Measurements from ENCODE around the gene IL1RL2.

Gene IL1RL2

GRCh38 chr2:102186791-102187495 lies at the start of gene IL1RL2:
IL1RL2 (plus strand) TSS chr2:102187023; CDS start chr2:102187868, 845 bp downstream.
- FAIRE-seq, result no peak

DNA sequence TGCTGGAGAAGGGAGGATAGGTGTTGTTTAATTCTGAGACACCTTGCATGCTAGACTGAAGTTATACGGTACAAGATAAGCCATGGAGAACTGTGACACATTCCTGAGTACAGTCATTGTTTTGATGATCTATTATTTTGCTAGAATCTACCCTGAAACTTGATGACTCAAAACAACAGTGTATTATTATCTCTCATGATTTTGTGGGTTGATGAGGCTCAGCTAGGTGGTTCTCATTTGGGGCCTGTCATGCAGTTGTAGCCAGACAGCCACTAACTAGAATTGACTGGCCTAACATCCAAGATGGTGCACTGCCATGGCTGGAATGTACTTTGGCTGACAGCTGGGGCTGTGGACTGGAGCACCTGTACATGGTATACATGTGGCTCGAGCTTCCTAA lies 49.7 kb upstream of the IL1RL2 start:
- FAIRE-seq, result no peak

- FAIRE-seq, result no peak
Observed at GRCh38 chr2:102138331-102138730, 48.5 kb upstream of the IL1RL2 start.

- no peak for FAIRE-seq
Observed at GRCh38 chr2:102139851-102140250, 47.0 kb upstream of the IL1RL2 start.

- no peak for FAIRE-seq
Observed at GRCh38 chr2:102140377-102140776, 46.4 kb upstream of the IL1RL2 start.

- FAIRE-seq, result no peak
Observed at GRCh38 chr2:102141011-102141943, 45.5 kb upstream of the IL1RL2 start.

DNA sequence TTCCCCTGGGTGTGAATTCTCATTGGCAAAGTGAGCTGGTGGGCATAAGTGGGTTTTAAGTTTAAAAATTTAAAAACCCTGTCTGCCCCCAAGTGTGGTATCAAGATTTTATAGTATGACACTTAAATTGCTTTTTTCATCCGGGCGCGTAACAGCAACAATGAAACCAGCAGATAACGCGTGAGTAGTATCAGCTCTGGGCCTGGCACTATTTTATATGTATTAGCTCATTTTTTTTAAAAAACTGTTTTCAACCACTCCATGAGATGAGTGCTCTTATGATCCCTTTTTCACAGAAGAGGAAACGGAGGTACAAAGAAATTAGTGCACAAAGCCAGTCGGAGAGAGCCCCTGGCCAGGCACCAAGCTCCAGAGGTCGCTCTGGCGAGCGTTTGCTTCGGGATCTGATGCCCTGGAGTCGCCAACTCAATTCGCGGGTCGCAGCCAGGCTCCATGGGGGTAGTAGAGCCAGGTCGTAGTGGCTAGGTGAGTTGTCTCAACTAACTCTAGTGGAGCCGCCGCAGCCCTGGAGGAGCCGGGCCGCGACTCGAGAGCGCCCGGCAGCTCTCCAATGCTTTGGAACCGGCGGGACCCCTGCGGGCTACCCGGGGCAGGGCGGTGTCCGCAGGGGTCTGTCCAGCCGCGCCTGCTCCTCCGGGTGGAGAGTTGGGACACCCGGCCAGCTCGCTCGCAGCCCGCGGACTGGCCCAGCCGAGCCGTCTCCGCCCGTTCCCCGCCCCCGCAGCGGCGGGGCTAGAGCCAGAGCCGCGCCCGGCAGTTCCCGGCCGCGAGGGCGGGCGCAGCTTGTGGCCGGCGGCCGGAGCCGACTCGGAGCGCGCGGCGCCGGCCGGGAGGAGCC lies 44.6 kb upstream of the IL1RL2 start, which contains the start of gene IL1R1:
Gene IL1R1, plus strand, starts transcription at position 777 of the 859 bp plus-strand sequence. CDS start 14,979 bp downstream, outside the sequence.
- no peak for FAIRE-seq

DNA sequence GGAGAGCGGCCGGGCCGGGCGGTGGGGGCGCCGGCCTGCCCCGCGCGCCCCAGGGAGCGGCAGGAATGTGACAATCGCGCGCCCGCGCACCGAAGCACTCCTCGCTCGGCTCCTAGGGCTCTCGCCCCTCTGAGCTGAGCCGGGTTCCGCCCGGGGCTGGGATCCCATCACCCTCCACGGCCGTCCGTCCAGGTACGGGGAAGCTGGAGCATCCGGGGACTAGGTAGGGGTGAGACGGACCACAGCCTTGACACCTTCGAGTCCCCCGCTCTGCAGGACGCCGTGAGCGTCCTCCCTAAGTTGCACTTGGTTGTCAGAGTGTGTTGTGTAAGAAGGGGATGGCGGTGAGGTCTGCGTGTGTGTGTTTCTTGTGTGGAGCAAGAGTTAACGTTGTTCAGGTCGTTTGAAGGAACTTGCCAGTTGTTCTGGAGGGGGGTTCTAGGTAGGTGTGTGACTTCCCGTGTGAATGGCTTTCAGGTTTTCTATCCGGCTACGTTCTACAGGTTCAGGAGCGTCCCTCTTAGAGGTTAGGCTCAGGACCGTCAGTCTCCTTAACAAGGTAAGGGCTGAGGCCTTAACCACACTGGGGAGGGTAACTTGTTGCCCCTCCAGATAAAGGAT lies 43.9 kb upstream of the IL1RL2 start:
- FAIRE-seq, result no peak

DNA sequence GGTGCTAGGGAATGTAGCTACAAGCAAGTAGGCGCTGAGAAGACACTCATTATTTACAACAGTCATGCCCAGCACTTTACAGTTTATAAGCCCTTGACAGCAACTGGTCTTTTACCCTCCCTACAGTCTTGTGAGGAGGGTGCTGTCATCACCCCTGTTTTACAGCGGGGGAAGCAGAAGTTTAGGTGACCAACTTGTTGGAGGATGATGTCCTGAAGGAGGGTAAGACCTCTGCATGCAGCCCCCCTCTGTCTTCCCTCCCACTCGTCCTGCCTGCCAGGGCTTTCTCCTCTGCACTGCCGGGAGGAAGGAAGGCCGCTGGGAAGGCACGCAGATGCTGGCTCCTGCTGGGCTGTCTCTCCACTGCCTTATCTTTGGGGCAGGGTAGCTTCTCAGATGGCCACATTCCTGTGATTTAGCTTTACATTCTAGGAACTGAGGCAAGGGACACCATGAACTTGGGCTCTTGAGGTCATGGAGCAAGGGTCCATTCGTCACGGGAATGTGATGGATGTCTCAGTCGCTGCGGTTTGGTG lies 43.3 kb upstream of the IL1RL2 start:
- FAIRE-seq, result no peak

- no peak for FAIRE-seq
Observed at GRCh38 chr2:102144128-102144527, 42.7 kb upstream of the IL1RL2 start.

- FAIRE-seq, result no peak
Observed at GRCh38 chr2:102145107-102145506, 41.7 kb upstream of the IL1RL2 start.

DNA sequence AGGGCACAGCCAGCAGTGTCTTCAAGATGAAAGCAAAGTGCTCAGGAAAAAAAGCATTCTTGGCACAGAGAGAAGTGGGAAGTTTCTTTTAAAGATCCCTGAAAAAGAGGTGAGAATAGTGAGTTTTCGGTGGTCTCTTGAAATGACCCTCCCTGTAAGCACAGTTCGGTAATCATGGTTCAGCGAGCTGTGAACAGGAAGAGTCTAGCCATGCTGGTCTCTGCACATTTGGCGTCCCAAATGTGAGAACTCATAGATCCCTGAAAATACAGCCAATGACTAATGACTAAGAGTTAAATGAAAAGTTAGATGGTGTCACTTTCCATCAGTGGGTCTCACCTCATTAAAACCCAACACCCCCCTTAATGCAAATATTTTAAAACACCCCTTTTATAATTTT lies 40.9 kb upstream of the IL1RL2 start:
- no peak for FAIRE-seq

DNA sequence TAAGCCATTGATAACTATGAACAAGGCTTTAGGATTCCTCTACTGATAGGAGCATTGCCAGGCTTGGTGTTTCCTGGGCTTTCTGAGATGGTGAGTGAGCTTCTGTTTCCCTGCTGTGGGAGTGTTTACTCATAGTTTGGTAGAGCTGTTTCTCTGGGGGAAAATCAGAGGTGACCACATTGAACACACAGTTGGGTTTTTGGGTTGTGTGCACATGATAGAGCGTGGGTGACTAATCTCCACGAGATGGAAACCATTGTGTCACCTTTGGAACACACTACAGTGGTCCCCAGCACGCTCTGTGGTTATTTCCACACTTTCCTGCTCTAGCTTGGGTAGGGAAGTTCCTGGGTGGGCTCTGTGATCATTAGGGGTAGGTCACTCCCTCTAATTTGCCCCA lies 38.9 kb upstream of the IL1RL2 start:
- no peak for FAIRE-seq

- FAIRE-seq, result no peak
Observed at GRCh38 chr2:102149243-102149642, 37.6 kb upstream of the IL1RL2 start.

DNA sequence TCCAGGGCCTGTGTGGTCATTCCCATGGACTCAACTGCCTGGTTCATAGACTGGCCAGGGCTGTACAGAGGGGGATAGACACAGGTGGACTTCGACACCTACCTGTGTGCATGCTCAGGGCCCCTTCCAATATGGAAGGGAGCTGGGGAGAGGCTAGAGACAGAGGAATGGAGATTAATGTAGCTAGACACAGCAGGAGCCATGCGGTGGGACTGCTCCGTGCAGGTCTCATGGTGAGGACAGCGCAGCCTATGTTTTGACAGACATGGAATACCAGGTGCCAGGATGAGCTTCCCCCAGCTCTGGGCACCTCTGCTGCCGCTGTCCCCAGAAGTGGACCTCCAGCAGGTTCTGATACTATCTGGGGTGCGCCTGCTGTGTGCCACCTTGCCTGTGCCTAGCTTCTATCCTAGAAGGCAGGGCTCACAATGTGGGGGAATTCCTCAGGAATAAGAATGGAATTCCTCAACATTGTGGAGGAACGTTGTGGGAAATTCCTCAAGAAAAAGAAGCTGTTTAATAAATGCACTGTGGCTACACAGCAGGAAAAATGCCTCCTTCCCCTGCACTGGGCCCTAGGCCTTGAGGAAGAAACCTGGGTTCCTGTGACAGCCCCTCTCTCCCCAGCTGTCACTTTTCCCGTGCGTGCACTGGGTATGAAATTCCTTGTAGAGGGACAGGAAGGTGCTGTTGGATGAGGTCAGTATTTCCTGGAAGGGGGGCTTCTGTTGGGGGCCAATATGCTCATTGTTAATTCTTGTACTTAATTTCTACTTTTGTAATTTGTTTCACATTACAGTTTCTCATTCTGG lies 37.0 kb upstream of the IL1RL2 start:
- no peak for FAIRE-seq

DNA sequence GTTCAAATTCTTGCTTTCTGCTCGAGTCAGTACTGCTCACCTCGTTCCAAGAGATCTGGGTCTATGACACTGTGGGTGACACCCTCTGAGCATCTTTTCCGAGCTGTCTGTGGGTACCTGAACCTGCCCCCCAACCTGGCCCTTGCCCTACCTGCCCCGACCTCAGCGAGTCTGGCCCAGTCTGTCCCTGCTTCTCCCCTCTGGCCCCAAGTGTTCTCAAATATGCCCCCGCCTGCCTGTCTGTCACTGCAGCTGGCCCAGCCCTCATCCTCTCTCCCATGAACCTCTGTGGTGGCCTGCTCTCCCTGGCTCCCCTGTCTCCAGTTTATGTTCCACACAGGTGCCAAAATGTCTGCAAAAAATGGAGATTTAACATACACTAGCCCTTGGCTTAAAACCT lies 32.5 kb upstream of the IL1RL2 start:
- no peak for FAIRE-seq

GRCh38 chr2:102154946-102155702 lies 31.7 kb upstream of the IL1RL2 start:
- no peak for FAIRE-seq

- FAIRE-seq, result no peak
Observed at GRCh38 chr2:102155703-102156515, 30.9 kb upstream of the IL1RL2 start.

GRCh38 chr2:102158011-102158755 lies 28.6 kb upstream of the IL1RL2 start:
- FAIRE-seq, result no peak

All from colon (tissue), 2 donors.